Upper lobe of left lung (tissue), 4 donors: ENCODE measurements around the gene PPIL6.

ENCODE experiments used
- CTCF ChIP-seq, 6 experiments: fragments of 450-650 bp in 4 of 6; fragments of 200-600 bp in 2 of 6; sonication (generic) in 2 of 6; IDR thresholded peaks; one replicate each; pipeline ENCODE4 v1.5.1; 2016 to 2019; ENCODE audit warnings: antibody characterized with exemption in 6 of 6
- EP300 ChIP-seq, 4 donors: sonication (generic); formaldehyde crosslinking; IDR thresholded peaks; one replicate each; pipeline ENCODE4 v1.5.1; 2017; ENCODE audit warnings: antibody characterized with exemption in 4 of 4, control low read depth in 2 of 4
- POLR2A ChIP-seq, 4 donors: fragments of 450-650 bp; IDR thresholded peaks; one replicate each; pipeline ENCODE4 v1.5.1; 2016 to 2017; ENCODE audit warnings: antibody characterized with exemption in 4 of 4, mild to moderate bottlenecking in 2 of 4
- POLR2AphosphoS5 ChIP-seq, 2 donors: sonication (generic); formaldehyde crosslinking; IDR thresholded peaks; one replicate each; pipeline ENCODE4 v1.5.1; 2017; ENCODE audit warnings: antibody characterized with exemption in 2 of 2

GRCh38 chr6:109441069-109441816 lies 815 bp upstream of the PPIL6 start:
- TF ChIP-seq EP300 (IDR thresholded peaks at IDR 0.05) = no peak
- no peak for TF ChIP-seq POLR2A (IDR thresholded peaks at IDR 0.05)
- TF ChIP-seq CTCF (IDR thresholded peaks at IDR 0.05) = peak in 3 of 6 experiments; percentile 2 to 48 (median 11)
- no peak for TF ChIP-seq POLR2AphosphoS5 (IDR thresholded peaks at IDR 0.05)
